Measurements from ENCODE around the gene NR3C1. TPM values are rescaled to one million over a fixed set of nuclear protein-coding genes. Genes with fewer than 3 reads are reported as not detected.
"Not testable (repeated sequence)": the region's sequence is repeated elsewhere in the genome, so short reads cannot be mapped to it uniquely, and the experiment has no call there.

NR3C1 gene
- polyA plus RNA-seq, 3 donors, result 30.5 to 33.8 (median 33.1) TPM

GRCh38 chr5:143341807-143342570 lies 61.5 kb downstream of the NR3C1 start:
- DNase-seq, result no peak

GRCh38 chr5:143340891-143341685 lies 62.4 kb downstream of the NR3C1 start:
- no peak for DNase-seq

DNA sequence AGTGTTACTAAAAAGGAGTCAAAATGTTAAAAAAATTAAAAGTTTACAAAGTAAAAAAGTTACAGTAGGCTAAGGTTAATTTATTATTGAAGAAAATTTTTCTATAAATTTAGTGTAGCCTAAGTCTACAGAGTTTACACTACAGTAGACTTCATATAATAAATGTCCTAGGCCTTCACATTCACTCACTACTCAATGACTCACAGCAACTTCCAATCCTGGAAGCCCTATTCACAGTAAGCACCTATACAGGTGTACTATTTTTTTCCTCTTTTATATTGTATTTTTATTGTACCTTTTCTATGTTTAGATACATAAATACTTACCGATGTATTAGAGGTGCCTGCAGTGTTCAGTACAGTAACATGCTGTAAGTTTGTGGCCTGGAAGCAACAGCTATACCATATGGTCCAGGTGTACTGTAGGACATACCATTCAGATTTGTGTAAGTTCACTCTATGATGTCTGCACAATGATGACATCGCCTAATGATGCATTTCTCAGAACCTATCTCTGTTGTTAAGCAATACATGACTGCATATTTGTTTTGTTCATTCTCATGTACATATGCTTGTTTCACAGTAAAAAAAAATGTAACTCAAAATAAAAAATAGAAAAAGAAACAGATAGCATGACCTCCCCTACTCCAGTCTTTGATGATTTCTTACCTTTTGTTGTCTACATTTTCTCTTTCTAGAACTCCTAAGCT lies 64.7 kb downstream of the NR3C1 start:
- no peak for DNase-seq

GRCh38 chr5:143337946-143338345 lies 65.5 kb downstream of the NR3C1 start:
- DNase-seq, result no peak

DNA sequence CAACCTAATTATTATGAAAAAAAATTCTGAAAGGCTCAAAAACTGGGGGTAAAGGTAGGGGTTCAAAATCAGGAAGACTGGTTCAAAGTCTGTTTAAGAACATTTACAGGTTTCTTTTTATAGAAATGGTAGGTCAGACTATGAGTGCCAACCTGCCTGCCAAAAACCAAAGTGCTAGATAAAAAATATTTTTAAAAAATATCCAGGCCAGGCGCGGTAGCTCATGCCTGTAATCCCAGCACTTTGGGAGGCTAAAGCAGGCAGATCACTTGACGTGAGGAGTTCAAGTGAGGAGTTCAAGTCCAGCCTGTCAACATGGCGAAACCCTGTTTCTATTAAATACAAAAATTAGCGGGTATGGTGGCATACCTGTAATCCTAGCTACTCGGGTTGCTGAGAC lies 67.0 kb downstream of the NR3C1 start:
- DNase-seq, result no peak

DNA sequence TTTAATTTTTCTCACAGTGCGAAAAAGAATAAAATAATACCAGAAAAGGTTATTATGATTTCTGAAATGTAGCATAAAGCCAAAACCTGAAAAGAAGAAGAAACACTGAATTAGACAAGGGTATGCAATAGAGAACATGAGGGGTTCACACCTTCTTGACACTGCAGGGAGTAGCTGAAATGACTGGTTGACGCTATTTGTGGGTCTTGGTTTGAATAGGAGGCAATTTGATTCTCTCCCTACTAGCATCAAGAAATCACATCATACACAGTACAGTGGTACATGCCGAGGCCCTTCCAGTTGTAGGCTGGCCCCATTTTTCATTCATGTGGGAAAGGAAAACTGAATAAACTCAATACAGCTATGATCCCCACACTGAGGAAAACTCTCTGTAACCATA lies 68.6 kb downstream of the NR3C1 start:
- no peak for DNase-seq

- not testable (repeated sequence) for DNase-seq
Measured at GRCh38 chr5:143334380-143334779, 69.1 kb downstream of the NR3C1 start.

DNA sequence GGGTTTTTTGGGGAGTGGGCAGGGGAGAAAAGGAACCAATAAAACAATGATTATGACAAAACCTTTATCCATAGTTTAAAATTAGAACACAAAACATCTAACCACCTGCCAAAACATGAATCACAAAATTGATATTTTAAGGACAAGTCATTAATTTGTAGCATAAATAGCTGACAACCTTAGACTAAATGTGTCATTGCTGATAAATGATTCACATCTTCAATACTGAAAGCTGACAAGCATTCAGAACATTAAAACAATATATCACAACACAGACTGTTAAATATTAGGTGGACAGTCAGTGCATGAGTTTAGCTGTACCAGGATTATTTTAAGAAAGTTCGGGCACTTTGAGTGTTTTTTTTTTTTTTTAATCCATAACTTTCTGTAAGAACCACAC lies 71.5 kb downstream of the NR3C1 start:
- DNase-seq, result no peak

- DNase-seq, result no peak
Measured at GRCh38 chr5:143329843-143330242, 73.6 kb downstream of the NR3C1 start.

DNA sequence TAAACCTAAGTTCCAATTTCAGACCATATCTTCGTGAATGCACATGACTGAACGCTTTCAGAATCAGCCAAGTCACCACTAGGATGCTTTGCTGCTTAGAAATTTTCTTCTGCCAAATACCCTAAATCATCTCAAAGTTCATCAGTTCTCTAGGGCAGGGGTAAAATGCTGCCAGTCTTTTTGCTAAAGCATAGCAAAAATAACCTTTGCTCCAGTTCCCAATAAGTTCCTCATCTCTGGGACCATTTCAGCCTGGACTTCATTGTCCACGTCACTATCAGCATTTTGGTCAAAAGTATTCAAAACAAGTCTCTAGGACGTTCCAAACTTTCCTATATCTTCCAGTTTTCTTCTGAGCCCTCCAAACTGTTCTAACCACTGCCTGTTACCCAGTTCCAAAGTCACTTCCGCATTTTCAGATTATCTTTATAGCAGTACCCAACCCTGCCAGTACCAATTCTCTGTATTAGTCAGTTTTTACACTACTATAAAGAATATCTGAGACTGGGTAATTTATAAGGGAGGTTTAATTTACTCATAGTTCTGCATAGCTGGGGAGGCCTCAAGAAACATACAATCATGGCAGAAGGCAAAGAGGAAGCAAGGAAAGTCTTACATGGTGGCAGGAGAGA lies 74.8 kb downstream of the NR3C1 start:
- DNase-seq, result no peak

DNA sequence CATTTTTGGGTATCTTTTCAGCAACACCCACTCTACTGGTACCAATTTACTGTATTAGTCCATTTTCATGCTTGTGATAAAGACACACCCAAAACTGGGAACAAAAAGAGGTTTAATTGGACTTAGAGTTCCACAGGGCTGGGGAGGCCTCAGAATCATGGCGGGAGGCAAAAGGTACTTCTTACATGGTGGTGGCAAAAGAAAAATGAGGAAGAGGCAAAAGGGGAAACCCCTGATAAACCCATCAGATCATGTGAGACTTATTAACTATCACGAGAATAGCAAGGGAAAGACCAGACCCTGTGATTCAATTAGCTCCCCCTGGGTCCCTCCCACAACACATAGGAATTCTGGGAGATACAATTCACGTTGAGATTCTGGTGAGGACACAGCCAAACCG lies 78.4 kb downstream of the NR3C1 start:
- DNase-seq, result not testable (repeated sequence)

GRCh38 chr5:143322931-143323630 lies 80.4 kb downstream of the NR3C1 start:
- DNase-seq, result not testable (repeated sequence)

GRCh38 chr5:143322176-143322575 lies 81.3 kb downstream of the NR3C1 start:
- no peak for DNase-seq

GRCh38 chr5:143319437-143320227 lies 83.9 kb downstream of the NR3C1 start:
- DNase-seq, result no peak

- no peak for DNase-seq
Measured at GRCh38 chr5:143318833-143319232, 84.7 kb downstream of the NR3C1 start.

- DNase-seq, result no peak
Measured at GRCh38 chr5:143318270-143318669, 85.2 kb downstream of the NR3C1 start.

GRCh38 chr5:143316844-143317631 lies 86.4 kb downstream of the NR3C1 start:
- DNase-seq, result no peak

- no peak for DNase-seq
Measured at GRCh38 chr5:143316337-143316736, 87.1 kb downstream of the NR3C1 start.

DNA sequence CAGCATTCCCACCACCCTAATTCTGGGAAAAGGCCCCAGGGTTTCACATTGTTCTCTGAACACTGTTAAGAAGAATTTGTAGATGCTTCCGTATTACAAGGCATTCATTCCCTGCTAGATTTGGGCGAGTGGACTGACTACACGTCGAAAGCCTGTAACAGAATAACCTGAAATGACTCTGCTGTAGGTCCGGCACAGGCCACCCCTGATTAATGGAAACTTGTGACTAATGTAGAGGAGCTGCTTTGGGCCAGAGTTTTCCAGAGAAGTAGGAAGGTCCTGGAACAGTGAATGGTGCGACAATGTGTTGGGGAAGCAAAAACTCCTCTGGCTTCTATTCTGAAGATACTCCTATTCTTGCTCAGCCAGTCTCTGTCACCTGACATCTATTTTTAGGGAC lies 87.6 kb downstream of the NR3C1 start:
- no peak for DNase-seq

GRCh38 chr5:143315214-143315613 lies 88.3 kb downstream of the NR3C1 start:
- no peak for DNase-seq
